SK-N-SH treated with all-trans-retinoic acid at 6 μM for 48 hours (cell line): ENCODE results near the gene MYO3B.
A peak's percentile ranks its signal among the peaks of the same experiment; 100 is the strongest.

Source experiments
- ATAC-seq: fragments of 200-7000 bp; cut with Tn5 transposase; 3 replicates; pipeline ENCODE4 v1.9.1; 2020; ENCODE audit warnings: mild to moderate bottlenecking, moderate library complexity
- ARNTL ChIP-seq: fragments of 450-650 bp; formaldehyde crosslinking; IDR thresholded peaks from 2 replicates; pipeline ENCODE4 v1.5.0; 2020; ENCODE audit warnings: low read depth, mild to moderate bottlenecking, moderate library complexity, borderline replicate concordance
- BACH2 ChIP-seq: fragments of 250-450 bp; sonication (Bioruptor Pico); IDR thresholded peaks from 2 replicates; pipeline ENCODE4 v1.9.0; 2021; ENCODE audit warnings: mild to moderate bottlenecking, borderline replicate concordance
- ESRRG ChIP-seq: fragments of 250-450 bp; sonication (Bioruptor Pico); IDR thresholded peaks from 2 replicates; pipeline ENCODE4 v1.6.1; 2021; ENCODE audit warnings: mild to moderate bottlenecking
- GLIS3 ChIP-seq: fragments of 250-450 bp; sonication (Bioruptor Pico); IDR thresholded peaks from 2 replicates; pipeline ENCODE4 v1.5.0; 2020; ENCODE audit warnings: mild to moderate bottlenecking, moderate library complexity
- ISL1 ChIP-seq: fragments of 250-450 bp; sonication (Bioruptor Pico); IDR thresholded peaks from 2 replicates; pipeline ENCODE4 v2.1.2; 2022; ENCODE audit warnings: mild to moderate bottlenecking, moderate library complexity
- OSR1 ChIP-seq: fragments of 250-450 bp; sonication (Bioruptor Pico); IDR thresholded peaks from 2 replicates; pipeline ENCODE4 v1.8.0; 2022; ENCODE audit warnings: moderate library complexity, mild to moderate bottlenecking, inconsistent platforms
- PPARA ChIP-seq: fragments of 250-450 bp; sonication (Bioruptor Pico); IDR thresholded peaks from 2 replicates; pipeline ENCODE4 v1.5.0; 2020; ENCODE audit warnings: mild to moderate bottlenecking, borderline replicate concordance
- RARB ChIP-seq: fragments of 250-450 bp; sonication (Bioruptor Pico); IDR thresholded peaks from 2 replicates; pipeline ENCODE4 v1.8.0; 2021; ENCODE audit warnings: mild to moderate bottlenecking, moderate library complexity
- SNAI2 ChIP-seq: fragments of 250-450 bp; sonication (Bioruptor Pico); IDR thresholded peaks from 2 replicates; pipeline ENCODE4 v1.5.0; 2020; ENCODE audit warnings: mild to moderate bottlenecking, moderate library complexity
- TCF4 ChIP-seq: fragments of 250-450 bp; sonication (Bioruptor Pico); IDR thresholded peaks from 2 replicates; pipeline ENCODE4 v1.8.0; 2021; ENCODE audit warnings: mild to moderate bottlenecking, moderate library complexity, borderline replicate concordance
- TOX ChIP-seq: fragments of 250-450 bp; sonication (Bioruptor Pico); IDR thresholded peaks from 2 replicates; pipeline ENCODE4 v1.8.0; 2021; ENCODE audit warnings: mild to moderate bottlenecking, moderate library complexity, borderline replicate concordance
- TSHZ2 ChIP-seq: fragments of 250-450 bp; sonication (Bioruptor Pico); IDR thresholded peaks from 2 replicates; pipeline ENCODE4 v1.5.0; 2020; ENCODE audit warnings: mild to moderate bottlenecking, moderate library complexity
- ZC3H10 ChIP-seq: fragments of 250-450 bp; sonication (Bioruptor Pico); IDR thresholded peaks from 2 replicates; pipeline ENCODE4 v1.5.1; 2021; ENCODE audit warnings: mild to moderate bottlenecking, moderate library complexity
- ZFP3 ChIP-seq: fragments of 250-450 bp; sonication (Bioruptor Pico); IDR thresholded peaks from 2 replicates; pipeline ENCODE4 v1.5.0; 2020; ENCODE audit warnings: mild to moderate bottlenecking, moderate library complexity
- ZNF565 ChIP-seq: fragments of 450-650 bp; formaldehyde crosslinking; conservative IDR thresholded peaks from 2 replicates; pipeline ENCODE4 v1.5.0; 2020; ENCODE audit warnings: low read depth, mild to moderate bottlenecking, moderate library complexity
- ZNF70 ChIP-seq: fragments of 450-650 bp; formaldehyde crosslinking; IDR thresholded peaks from 2 replicates; pipeline ENCODE4 v1.5.0; 2020; ENCODE audit warnings: mild to moderate bottlenecking, moderate library complexity
- ZNF8 ChIP-seq: fragments of 450-650 bp; formaldehyde crosslinking; IDR thresholded peaks from 2 replicates; pipeline ENCODE4 v1.5.0; 2020; ENCODE audit warnings: mild to moderate bottlenecking, moderate library complexity
- TF ChIP-seq, protein P1 (sequence below): fragments of 250-450 bp; sonication (Bioruptor Pico); IDR thresholded peaks from 2 replicates; pipeline ENCODE4 v1.5.1; 2021; ENCODE audit warnings: mild to moderate bottlenecking, moderate library complexity
- TF ChIP-seq, protein P2 (sequence below): fragments of 250-450 bp; sonication (Bioruptor Pico); IDR thresholded peaks from 2 replicates; pipeline ENCODE4 v1.8.0; 2021; ENCODE audit warnings: low read depth, mild to moderate bottlenecking, moderate library complexity, borderline replicate concordance
- TF ChIP-seq, protein P3 (sequence below): fragments of 250-450 bp; sonication (Bioruptor Pico); IDR thresholded peaks from 2 replicates; pipeline ENCODE4 v1.8.0; 2020; ENCODE audit warnings: mild to moderate bottlenecking, moderate library complexity, borderline replicate concordance

Gene MYO3B

GRCh38 chr2:170155723-170156253 is 22.2 kb upstream of the MYO3B start:
- ATAC-seq, result peak; percentile 22; the same call in 1 of the 3 replicates
- TF ChIP-seq GLIS3 (CRISPR knock-in tag) (no peak), ZNF8 (CRISPR knock-in tag) (no peak), BACH2 (CRISPR knock-in tag) (no peak), PPARA (CRISPR knock-in tag) (no peak), SNAI2 (no peak), TCF4 (CRISPR knock-in tag) (no peak), OSR1 (CRISPR knock-in tag) (no peak), ESRRG (CRISPR knock-in tag) (no peak), ISL1 (CRISPR knock-in tag) (no peak), ZNF70 (no peak)
- TF ChIP-seq, protein P1, sequence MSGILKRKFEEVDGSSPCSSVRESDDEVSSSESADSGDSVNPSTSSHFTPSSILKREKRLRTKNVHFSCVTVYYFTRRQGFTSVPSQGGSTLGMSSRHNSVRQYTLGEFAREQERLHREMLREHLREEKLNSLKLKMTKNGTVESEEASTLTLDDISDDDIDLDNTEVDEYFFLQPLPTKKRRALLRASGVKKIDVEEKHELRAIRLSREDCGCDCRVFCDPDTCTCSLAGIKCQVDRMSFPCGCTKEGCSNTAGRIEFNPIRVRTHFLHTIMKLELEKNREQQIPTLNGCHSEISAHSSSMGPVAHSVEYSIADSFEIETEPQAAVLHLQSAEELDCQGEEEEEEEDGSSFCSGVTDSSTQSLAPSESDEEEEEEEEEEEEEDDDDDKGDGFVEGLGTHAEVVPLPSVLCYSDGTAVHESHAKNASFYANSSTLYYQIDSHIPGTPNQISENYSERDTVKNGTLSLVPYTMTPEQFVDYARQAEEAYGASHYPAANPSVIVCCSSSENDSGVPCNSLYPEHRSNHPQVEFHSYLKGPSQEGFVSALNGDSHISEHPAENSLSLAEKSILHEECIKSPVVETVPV (CRISPR knock-in tag), result no peak
- TF ChIP-seq, protein P2, sequence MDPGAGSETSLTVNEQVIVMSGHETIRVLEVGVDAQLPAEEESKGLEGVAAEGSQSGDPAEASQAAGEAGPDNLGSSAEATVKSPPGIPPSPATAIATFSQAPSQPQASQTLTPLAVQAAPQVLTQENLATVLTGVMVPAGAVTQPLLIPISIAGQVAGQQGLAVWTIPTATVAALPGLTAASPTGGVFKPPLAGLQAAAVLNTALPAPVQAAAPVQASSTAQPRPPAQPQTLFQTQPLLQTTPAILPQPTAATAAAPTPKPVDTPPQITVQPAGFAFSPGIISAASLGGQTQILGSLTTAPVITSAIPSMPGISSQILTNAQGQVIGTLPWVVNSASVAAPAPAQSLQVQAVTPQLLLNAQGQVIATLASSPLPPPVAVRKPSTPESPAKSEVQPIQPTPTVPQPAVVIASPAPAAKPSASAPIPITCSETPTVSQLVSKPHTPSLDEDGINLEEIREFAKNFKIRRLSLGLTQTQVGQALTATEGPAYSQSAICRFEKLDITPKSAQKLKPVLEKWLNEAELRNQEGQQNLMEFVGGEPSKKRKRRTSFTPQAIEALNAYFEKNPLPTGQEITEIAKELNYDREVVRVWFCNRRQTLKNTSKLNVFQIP (CRISPR knock-in tag), result no peak

DNA sequence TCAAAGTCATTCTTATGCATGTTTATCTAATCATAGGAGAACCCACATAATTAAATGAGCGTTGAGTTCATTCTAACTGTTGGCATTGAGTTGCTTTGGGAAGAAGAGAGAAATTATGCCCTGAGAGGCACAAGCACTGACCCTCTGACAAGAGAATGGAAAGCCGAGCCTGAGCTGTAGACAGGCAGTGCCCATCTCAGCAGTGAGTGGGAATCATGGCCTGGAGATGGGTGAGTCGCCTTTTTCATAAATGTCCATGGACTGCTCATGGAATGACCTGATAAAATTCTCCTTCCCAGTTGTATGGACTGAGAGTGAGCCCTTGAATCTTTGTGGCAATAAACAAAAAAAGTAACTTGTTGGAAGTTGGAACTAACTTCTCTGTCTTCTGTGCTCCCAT is 21.4 kb upstream of the MYO3B start:
- no peak for ATAC-seq

More for the DNA sequence above, 21.4 kb upstream of the MYO3B start:
- TF ChIP-seq GLIS3 (CRISPR knock-in tag), result no peak
- TF ChIP-seq ZNF565, result no peak
- no peak for TF ChIP-seq RARB (CRISPR knock-in tag)
- no peak for TF ChIP-seq ZFP3
- no peak for TF ChIP-seq ISL1 (CRISPR knock-in tag)
- no peak for TF ChIP-seq TOX (CRISPR knock-in tag)
- TF ChIP-seq PPARA (CRISPR knock-in tag), result no peak
- TF ChIP-seq ZNF70, result no peak
- no peak for TF ChIP-seq ZNF8 (CRISPR knock-in tag)
- no peak for TF ChIP-seq ZC3H10 (CRISPR knock-in tag)
- TF ChIP-seq SNAI2, result no peak
- TF ChIP-seq BACH2 (CRISPR knock-in tag), result no peak
- TF ChIP-seq, protein P3, sequence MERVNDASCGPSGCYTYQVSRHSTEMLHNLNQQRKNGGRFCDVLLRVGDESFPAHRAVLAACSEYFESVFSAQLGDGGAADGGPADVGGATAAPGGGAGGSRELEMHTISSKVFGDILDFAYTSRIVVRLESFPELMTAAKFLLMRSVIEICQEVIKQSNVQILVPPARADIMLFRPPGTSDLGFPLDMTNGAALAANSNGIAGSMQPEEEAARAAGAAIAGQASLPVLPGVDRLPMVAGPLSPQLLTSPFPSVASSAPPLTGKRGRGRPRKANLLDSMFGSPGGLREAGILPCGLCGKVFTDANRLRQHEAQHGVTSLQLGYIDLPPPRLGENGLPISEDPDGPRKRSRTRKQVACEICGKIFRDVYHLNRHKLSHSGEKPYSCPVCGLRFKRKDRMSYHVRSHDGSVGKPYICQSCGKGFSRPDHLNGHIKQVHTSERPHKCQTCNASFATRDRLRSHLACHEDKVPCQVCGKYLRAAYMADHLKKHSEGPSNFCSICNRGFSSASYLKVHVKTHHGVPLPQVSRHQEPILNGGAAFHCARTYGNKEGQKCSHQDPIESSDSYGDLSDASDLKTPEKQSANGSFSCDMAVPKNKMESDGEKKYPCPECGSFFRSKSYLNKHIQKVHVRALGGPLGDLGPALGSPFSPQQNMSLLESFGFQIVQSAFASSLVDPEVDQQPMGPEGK (CRISPR knock-in tag), result no peak
- TF ChIP-seq ARNTL (CRISPR knock-in tag), result no peak
- no peak for TF ChIP-seq ESRRG (CRISPR knock-in tag)
- TF ChIP-seq, protein P2 (CRISPR knock-in tag), result no peak
- TF ChIP-seq TSHZ2 (CRISPR knock-in tag), result no peak
- TF ChIP-seq, protein P1 (CRISPR knock-in tag), result no peak
